ENCODE results near the gene FCHO1. TPM values are rescaled to one million over a fixed set of nuclear protein-coding genes. Genes with fewer than 3 reads are reported as not detected.
"Not testable (repeated sequence)": the region's sequence is repeated elsewhere in the genome, so short reads cannot be mapped to it uniquely, and the experiment has no call there.

The FCHO1 gene
- total RNA-seq, 2 donors from 2014 or later, result 3.9 to 9.2 TPM

DNA sequence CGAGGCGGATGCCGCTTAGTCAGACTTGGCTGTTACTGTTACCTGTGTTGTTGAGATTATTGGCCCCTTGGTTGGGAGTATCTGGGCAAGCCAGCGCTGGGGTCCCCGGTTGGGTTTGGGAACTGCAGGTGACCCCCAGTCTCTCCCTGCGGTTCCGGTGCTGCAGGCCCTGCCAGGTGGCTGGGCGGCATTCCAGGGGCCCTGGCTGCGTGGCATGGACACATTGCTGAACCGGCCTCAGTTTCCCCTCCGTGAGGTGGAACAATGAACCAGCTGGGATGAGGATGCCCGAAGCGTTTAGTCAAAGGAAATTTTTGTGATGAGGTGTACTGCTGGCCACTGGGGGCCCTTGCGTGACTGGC lies 44.2 kb downstream of the FCHO1 start:
- peak overlapping the region; percentile 95 for H3K27ac ChIP-seq
- TF ChIP-seq, protein P1, sequence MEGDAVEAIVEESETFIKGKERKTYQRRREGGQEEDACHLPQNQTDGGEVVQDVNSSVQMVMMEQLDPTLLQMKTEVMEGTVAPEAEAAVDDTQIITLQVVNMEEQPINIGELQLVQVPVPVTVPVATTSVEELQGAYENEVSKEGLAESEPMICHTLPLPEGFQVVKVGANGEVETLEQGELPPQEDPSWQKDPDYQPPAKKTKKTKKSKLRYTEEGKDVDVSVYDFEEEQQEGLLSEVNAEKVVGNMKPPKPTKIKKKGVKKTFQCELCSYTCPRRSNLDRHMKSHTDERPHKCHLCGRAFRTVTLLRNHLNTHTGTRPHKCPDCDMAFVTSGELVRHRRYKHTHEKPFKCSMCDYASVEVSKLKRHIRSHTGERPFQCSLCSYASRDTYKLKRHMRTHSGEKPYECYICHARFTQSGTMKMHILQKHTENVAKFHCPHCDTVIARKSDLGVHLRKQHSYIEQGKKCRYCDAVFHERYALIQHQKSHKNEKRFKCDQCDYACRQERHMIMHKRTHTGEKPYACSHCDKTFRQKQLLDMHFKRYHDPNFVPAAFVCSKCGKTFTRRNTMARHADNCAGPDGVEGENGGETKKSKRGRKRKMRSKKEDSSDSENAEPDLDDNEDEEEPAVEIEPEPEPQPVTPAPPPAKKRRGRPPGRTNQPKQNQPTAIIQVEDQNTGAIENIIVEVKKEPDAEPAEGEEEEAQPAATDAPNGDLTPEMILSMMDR (IDR thresholded peaks at IDR 0.05), result no peak
- peaks cover 3% of the 10 kb centered on the region for H3K27me3 ChIP-seq
- H3K9ac ChIP-seq (ENCODE audit: low read depth in 2 of 2, low read length in 2 of 2), result peak overlapping the region; percentile 96 to 99
- intact Hi-C loops (cut with DNase I), result no loop called here
- peak overlapping the region; percentile 61 for H3K4me3 ChIP-seq
- H3K36me3 ChIP-seq, result no peaks in the 10 kb centered on the region
- H3K4me1 ChIP-seq, result peaks cover 10% of the 10 kb centered on the region
- DNase-seq, result peak; percentile 40
- no peaks in the 10 kb centered on the region for H3K9me3 ChIP-seq

DNA sequence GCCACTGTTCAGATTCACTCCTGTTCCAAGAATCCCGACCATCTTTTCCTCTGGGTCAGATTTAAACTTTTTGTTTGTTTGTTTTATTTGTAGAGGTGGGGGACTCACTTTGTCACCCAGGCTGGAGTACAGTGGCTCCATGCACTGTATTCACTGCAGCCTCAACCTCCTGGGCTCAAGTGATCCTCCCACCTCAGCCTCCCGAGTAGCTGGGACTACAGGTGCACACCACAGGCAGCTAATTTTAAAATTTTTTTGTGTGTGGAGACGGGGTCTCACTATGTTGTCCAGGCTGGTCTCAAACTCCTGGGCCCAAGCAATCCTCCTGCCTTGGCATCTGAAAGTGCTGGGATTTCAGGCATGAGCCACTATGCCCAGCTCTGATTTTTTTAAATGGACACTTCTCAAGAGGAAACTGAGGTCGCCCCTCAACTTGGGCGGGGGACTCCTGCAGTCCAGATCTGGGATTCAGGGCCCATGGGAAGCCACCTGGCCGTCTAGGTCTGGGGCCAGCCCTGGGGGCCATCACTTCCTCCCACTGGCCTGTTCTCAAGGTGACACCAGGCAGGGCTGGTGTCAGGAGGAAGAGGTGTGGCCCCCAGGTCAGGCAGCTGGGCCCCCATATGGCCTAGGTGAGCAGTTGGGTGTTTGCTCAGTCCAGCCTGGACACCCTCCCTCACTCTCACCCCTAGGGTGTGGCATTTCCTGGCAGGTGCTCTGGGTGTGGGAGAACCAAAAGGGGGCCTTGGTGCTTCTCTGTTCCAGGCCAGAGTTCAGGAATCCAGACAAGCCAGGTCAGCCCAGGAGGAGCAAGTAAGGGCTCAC lies 44.9 kb downstream of the FCHO1 start:
- Histone ChIP-seq H3K9ac (ENCODE audit: low read depth in 2 of 2, low read length in 2 of 2) (peak overlapping the region; percentile 96 to 99), H3K27me3 (peaks cover 3% of the 10 kb centered on the region), H3K36me3 (no peaks in the 10 kb centered on the region), H3K4me1 (peaks cover 8% of the 10 kb centered on the region), H3K27ac (peak overlapping the region; percentile 95), H3K9me3 (no peaks in the 10 kb centered on the region), H3K4me3 (peak overlapping the region; percentile 61)
- DNase-seq, result peak; percentile 92
- TF ChIP-seq, protein P1 (IDR thresholded peaks at IDR 0.05), result no peak
- intact Hi-C loops (cut with DNase I), result no loop called here

DNA sequence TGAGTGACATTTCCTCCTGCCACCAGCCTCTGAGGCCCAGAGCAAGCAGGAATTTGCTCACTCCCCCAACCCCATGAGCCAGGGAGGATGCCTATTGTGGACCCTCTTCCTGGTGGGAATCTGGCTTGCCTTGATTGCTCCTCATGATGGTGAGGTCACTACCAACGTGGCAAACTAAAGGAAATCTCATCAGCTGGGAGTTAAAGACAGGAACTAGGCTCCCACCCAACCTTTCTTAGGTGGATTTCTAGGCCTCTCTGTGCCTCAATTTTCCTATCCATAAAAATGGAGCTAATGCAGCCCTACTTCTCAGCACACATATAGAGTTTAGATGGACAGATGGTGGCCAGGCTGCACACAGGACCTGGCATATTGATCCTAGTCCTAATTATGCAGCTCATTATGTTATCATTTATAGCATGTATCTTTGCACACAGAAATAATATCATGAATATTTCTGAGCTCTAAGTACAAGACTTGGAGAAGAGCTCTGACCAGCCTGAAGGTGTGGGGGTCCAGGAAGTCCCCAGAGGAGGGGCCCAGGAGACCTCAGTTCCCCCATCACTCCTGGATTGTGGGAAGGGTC lies 45.7 kb downstream of the FCHO1 start:
- H3K27ac ChIP-seq, result peak overlapping the region; percentile 95
- H3K27me3 ChIP-seq, result peaks cover 3% of the 10 kb centered on the region
- no peaks in the 10 kb centered on the region for H3K9me3 ChIP-seq
- intact Hi-C loops (cut with DNase I), result no loop called here
- TF ChIP-seq, protein P1 (IDR thresholded peaks at IDR 0.05), result no peak
- DNase-seq, result no peak
- peak overlapping the region; percentile 19 to 99 for H3K9ac ChIP-seq (ENCODE audit: low read depth in 2 of 2, low read length in 2 of 2)
- H3K36me3 ChIP-seq, result no peaks in the 10 kb centered on the region
- peaks cover 5% of the 10 kb centered on the region for H3K4me1 ChIP-seq
- H3K4me3 ChIP-seq, result peak overlapping the region; percentile 8

DNA sequence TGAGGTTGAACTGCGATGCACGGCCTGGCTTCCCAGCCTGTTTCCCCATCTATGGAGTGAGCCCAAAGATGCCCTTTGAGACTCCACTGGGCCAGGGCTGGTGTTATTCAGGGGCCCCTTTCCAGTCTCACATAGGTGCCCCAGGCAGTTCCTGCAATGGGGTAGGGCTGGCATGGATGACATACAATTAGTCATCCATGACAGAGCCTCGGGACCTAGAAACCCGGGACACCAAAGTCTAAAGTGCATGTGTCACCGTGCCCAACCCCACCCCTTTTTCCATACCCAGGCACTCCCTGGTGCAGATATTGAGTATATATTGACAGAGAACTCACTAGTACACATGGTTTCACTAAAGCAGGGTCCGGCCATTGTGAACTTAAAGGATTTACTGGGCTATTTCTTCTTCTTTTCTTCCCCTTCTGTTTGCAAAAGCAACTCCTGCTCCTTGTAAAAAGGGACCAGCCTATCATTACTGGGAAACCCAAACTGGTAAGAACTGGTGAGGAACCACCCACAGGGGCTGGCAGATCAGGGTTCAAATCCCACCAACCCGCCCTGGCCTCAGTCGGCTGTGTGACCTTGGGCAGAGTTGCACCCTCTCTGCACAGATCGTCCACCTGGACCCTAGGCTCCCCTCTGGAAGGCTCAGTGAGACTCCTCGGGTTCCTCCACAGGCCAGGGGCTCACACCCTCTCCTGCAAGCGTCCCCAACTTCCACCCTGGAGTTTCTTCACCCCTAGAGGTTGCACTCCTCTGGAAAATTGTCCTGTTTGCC lies 46.3 kb downstream of the FCHO1 start:
- peak overlapping the region; percentile 73 to 99 for H3K9ac ChIP-seq (ENCODE audit: low read depth in 2 of 2, low read length in 2 of 2)
- TF ChIP-seq, protein P1 (IDR thresholded peaks at IDR 0.05), result no peak
- peak; percentile 92 for DNase-seq
- peaks cover 3% of the 10 kb centered on the region for H3K27me3 ChIP-seq
- intact Hi-C loops (cut with DNase I), result no loop called here
- H3K4me1 ChIP-seq, result peaks cover 5% of the 10 kb centered on the region
- H3K27ac ChIP-seq, result peak overlapping the region; percentile 95
- H3K9me3 ChIP-seq, result no peaks in the 10 kb centered on the region
- H3K4me3 ChIP-seq, result peak overlapping the region; percentile 10
- no peaks in the 10 kb centered on the region for H3K36me3 ChIP-seq

DNA sequence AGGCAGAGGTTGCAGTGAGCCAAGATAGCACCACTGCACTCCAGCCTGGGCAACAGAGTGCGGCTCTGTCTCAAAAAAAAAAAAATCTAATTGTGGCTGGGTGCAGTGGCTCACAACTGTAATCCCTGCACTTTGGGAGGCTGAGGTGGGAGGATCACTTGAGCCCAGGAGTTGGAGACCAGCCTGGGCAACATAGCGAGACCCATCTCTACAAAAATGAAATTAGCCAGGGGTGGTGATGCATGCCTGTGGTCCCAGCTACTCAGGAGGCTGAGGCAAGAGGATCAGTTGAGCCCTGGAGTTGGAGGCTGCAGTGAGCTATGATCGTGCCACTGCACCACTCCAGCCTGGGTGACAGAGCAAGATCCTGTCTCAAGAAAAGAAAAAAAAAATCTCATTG lies 47.3 kb downstream of the FCHO1 start:
- H3K27me3 ChIP-seq; H3K36me3 ChIP-seq; H3K4me3 ChIP-seq; DNase-seq; intact Hi-C loops (cut with DNase I); H3K9ac ChIP-seq (ENCODE audit: low read depth in 2 of 2, low read length in 2 of 2); H3K9me3 ChIP-seq; H3K4me1 ChIP-seq: not testable (repeated sequence)
- peak overlapping the region; percentile 95 for H3K27ac ChIP-seq

All from colonic mucosa (tissue), 4 donors.